Upper lobe of left lung (tissue), 6 donors: Measurements from ENCODE around the gene FRMD5. TPM values are rescaled to one million over a fixed set of nuclear protein-coding genes. Genes with fewer than 3 reads are reported as not detected.

Experiments
- ATAC-seq, 2 donors: fragments of 200-7000 bp; cut with Tn5 transposase; one replicate each; pipeline ENCODE4 v1.9.1; 2022; ENCODE audit warnings: mild to moderate bottlenecking in 2 of 2, moderate library complexity in 2 of 2; ENCODE audit not compliant: low FRiP score in 2 of 2
- DNase-seq, 2 donors: peaks; one replicate each; pipeline ENCODE4 v3.0.0-alpha.2; 2019 to 2020
- H3K27ac ChIP-seq, 4 donors: fragments of 200-600 bp; sonication (generic); one replicate each; pipeline ENCODE4 v1.5.1; 2016 to 2019
- H3K27me3 ChIP-seq, 4 donors: fragments of 200-600 bp; sonication (generic); one replicate each; pipeline ENCODE4 v1.5.1; 2017 to 2019
- H3K36me3 ChIP-seq, 4 donors: fragments of 200-600 bp; sonication (generic); one replicate each; pipeline ENCODE4 v1.5.1; 2016 to 2019
- H3K4me1 ChIP-seq, 4 donors: fragments of 200-600 bp; sonication (generic); one replicate each; pipeline ENCODE4 v1.5.1; 2018 to 2019
- H3K4me3 ChIP-seq, 4 donors: fragments of 200-600 bp; sonication (generic); one replicate each; pipeline ENCODE4 v1.5.1; 2017 to 2019; ENCODE audit warnings: mild to moderate bottlenecking in 2 of 4, moderate library complexity in 1 of 4
- H3K9me3 ChIP-seq, 4 donors: fragments of 200-600 bp; sonication (generic); one replicate each; pipeline ENCODE4 v1.5.1; 2018 to 2019
- CTCF ChIP-seq, 6 experiments: fragments of 450-650 bp in 4 of 6; fragments of 200-600 bp in 2 of 6; sonication (generic) in 2 of 6; IDR thresholded peaks; one replicate each; pipeline ENCODE4 v1.5.1; 2016 to 2019; ENCODE audit warnings: antibody characterized with exemption in 6 of 6
- EP300 ChIP-seq, 4 donors: sonication (generic); formaldehyde crosslinking; IDR thresholded peaks; one replicate each; pipeline ENCODE4 v1.5.1; 2017; ENCODE audit warnings: antibody characterized with exemption in 4 of 4, control low read depth in 2 of 4
- POLR2A ChIP-seq, 4 donors: fragments of 450-650 bp; IDR thresholded peaks; one replicate each; pipeline ENCODE4 v1.5.1; 2016 to 2017; ENCODE audit warnings: antibody characterized with exemption in 4 of 4, mild to moderate bottlenecking in 2 of 4
- POLR2AphosphoS5 ChIP-seq, 2 donors: sonication (generic); formaldehyde crosslinking; IDR thresholded peaks; one replicate each; pipeline ENCODE4 v1.5.1; 2017; ENCODE audit warnings: antibody characterized with exemption in 2 of 2
- WGBS, 2 donors: methylation state at CpG; one replicate each; pipeline ENCODE4 v1.1.5; 2017 to 2018; 5-methylcytosine and 5-hydroxymethylcytosine counted together
- total RNA-seq, 6 donors: library from RNA; depleted of rRNA in 4 of 6; stranded (reverse); fragments of >200 nt in 4 of 6; gene quantifications; one replicate each; pipeline versions ENCODE4 v1.1.0 to v1.2.1, GENCODE V29; 2016 to 2021
- donor health status: DM: no; HTN: no; CAD: no; lungs with moderate emphysema.
- donor health status: DM: no; HTN: yes; CAD: no; lungs with severe emphysema.

FRMD5 gene
- total RNA-seq, 6 donors from 2014 or later = 0.15 to 1.3 (median 0.99) TPM; not detected in 2

- Histone ChIP-seq H3K4me3 (no peak overlapping the region), H3K4me1 (no peaks in the 10 kb centered on the region), H3K27me3 (no peaks in the 10 kb centered on the region), H3K27ac (no peak overlapping the region), H3K9me3 (no peaks in the 10 kb centered on the region), H3K36me3 (no peaks in the 10 kb centered on the region)
- 79 to 85% methylated on average over 1 of the region's 1 CpG for WGBS, 2 donors
- no peak for TF ChIP-seq EP300 (IDR thresholded peaks at IDR 0.05)
- no peak for TF ChIP-seq POLR2A (IDR thresholded peaks at IDR 0.05)
- TF ChIP-seq POLR2AphosphoS5 (IDR thresholded peaks at IDR 0.05) = no peak
- no peak for TF ChIP-seq CTCF (IDR thresholded peaks at IDR 0.05)
- DNase-seq = no peak
- ATAC-seq = no peak
These were observed 237.3 kb downstream of the FRMD5 start for GRCh38 chr15:43957724-43958123.

GRCh38 chr15:43955140-43955539 is 239.9 kb downstream of the FRMD5 start:
- Histone ChIP-seq H3K27me3 (no peaks in the 10 kb centered on the region), H3K27ac (no peak overlapping the region), H3K4me3 (no peak overlapping the region), H3K36me3 (no peaks in the 10 kb centered on the region), H3K9me3 (no peaks in the 10 kb centered on the region), H3K4me1 (no peaks in the 10 kb centered on the region)
- 86 to 92% methylated on average over 1 of the region's 1 CpG for WGBS, 2 donors
- ATAC-seq (no peak), DNase-seq (no peak)
- TF ChIP-seq EP300 (IDR thresholded peaks at IDR 0.05) = no peak
- no peak for TF ChIP-seq CTCF (IDR thresholded peaks at IDR 0.05)
- no peak for TF ChIP-seq POLR2AphosphoS5 (IDR thresholded peaks at IDR 0.05)
- no peak for TF ChIP-seq POLR2A (IDR thresholded peaks at IDR 0.05)

- WGBS, 2 donors = 78 to 79% methylated on average over 4 of the region's 4 CpGs
- ATAC-seq (peak in 1 of 2 donors; percentile 11), DNase-seq (no peak)
- Histone ChIP-seq H3K9me3 (no peaks in the 10 kb centered on the region), H3K27ac (no peak overlapping the region), H3K4me3 (no peak overlapping the region), H3K27me3 (no peaks in the 10 kb centered on the region), H3K36me3 (no peaks in the 10 kb centered on the region), H3K4me1 (no peaks in the 10 kb centered on the region)
- TF ChIP-seq POLR2A (IDR thresholded peaks at IDR 0.05) = no peak
- no peak for TF ChIP-seq CTCF (IDR thresholded peaks at IDR 0.05)
- TF ChIP-seq EP300 (IDR thresholded peaks at IDR 0.05) = no peak
- TF ChIP-seq POLR2AphosphoS5 (IDR thresholded peaks at IDR 0.05) = no peak
These were observed 240.9 kb downstream of the FRMD5 start for GRCh38 chr15:43954181-43954621.

DNA sequence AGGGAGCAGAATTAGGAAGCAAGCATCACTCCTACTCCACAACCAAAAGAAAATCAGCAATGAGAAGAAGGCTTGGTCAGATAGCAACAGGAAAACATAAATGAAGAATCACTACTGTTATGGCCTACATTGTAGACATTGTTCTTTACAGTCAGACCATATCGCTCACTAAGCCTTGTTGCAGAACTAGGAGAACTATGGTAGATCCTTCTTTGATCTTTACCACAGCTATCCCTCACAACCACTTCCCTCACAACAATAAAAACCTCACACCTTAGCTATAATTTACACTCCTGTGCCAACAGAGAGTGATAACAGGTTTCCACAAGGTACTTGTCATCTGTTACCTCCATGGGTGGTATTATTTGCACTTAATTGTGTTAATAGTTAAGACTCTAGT is 241.7 kb downstream of the FRMD5 start:
- TF ChIP-seq POLR2A (IDR thresholded peaks at IDR 0.05) (no peak), POLR2AphosphoS5 (IDR thresholded peaks at IDR 0.05) (no peak), EP300 (IDR thresholded peaks at IDR 0.05) (no peak), CTCF (IDR thresholded peaks at IDR 0.05) (no peak)
- DNase-seq = no peak
- no peak overlapping the region for H3K27ac ChIP-seq

DNA sequence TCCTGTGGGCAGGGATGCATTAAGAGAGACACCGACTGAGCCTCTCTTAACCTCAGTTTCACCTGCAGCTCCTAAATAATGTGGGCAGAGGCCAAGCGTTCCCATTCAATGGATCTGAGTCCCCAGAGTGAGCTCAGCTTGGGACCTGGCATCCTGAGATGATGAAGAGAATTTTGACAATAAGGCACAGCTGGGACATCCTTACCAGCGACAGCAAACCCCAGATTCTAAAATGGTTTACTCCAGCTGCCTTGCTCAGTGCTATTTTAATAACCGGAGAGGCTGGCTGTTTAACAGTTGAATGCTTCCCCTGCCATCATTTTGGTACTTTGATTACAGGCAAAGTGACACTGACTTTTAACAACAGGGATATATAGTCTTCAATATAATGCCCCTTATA is 244.5 kb downstream of the FRMD5 start:
- no peak for DNase-seq
- H3K27ac ChIP-seq = no peak overlapping the region
- ATAC-seq = no peak
- no peaks in the 10 kb centered on the region for H3K36me3 ChIP-seq
- H3K9me3 ChIP-seq = no peaks in the 10 kb centered on the region
- H3K4me1 ChIP-seq = no peaks in the 10 kb centered on the region
- H3K4me3 ChIP-seq = no peak overlapping the region
- TF ChIP-seq POLR2AphosphoS5 (IDR thresholded peaks at IDR 0.05) (no peak), EP300 (IDR thresholded peaks at IDR 0.05) (no peak), POLR2A (IDR thresholded peaks at IDR 0.05) (no peak), CTCF (IDR thresholded peaks at IDR 0.05) (no peak)
- H3K27me3 ChIP-seq = no peaks in the 10 kb centered on the region
- 75 to 83% methylated on average over 2 to 4 of the region's 4 CpGs for WGBS, 2 donors

More for the DNA sequence above, 241.7 kb downstream of the FRMD5 start:
- no peaks in the 10 kb centered on the region for H3K4me1 ChIP-seq
- 81 to 93% methylated on average over 1 of the region's 1 CpG for WGBS, 2 donors
- H3K9me3 ChIP-seq = no peaks in the 10 kb centered on the region
- no peak overlapping the region for H3K4me3 ChIP-seq
- ATAC-seq = no peak
- H3K36me3 ChIP-seq = no peaks in the 10 kb centered on the region
- H3K27me3 ChIP-seq = no peaks in the 10 kb centered on the region
